MM.1S (cell line): Measurements from ENCODE around the gene MAP2K7.
A peak's percentile ranks its signal among the peaks of the same experiment; 100 is the strongest.

Experiments
- DNase-seq: peaks from one replicate; pipeline ENCODE4 v3.0.0-alpha.2; 2015
- H2AFZ ChIP-seq: fragments of 300-600 bp; sonication (generic); 2 replicates; pipeline ENCODE4 v1.6.0; 2016; ENCODE audit warnings: antibody characterized with exemption, low read length
- H3F3A ChIP-seq: fragments of 300-600 bp; sonication (generic); 2 replicates; pipeline ENCODE4 v1.6.1; 2016; ENCODE audit warnings: mild to moderate bottlenecking, antibody characterized with exemption, low read length, moderate library complexity, mixed read lengths; ENCODE audit not compliant: insufficient read depth
- H3K27ac ChIP-seq: fragments of 300-600 bp; sonication (generic); 2 replicates; pipeline ENCODE4 v1.5.1; 2016; ENCODE audit warnings: mild to moderate bottlenecking, low read length
- H3K27me3 ChIP-seq: fragments of 300-600 bp; sonication (generic); replicated peaks from 2 replicates; pipeline ENCODE4 v1.6.0; 2016; ENCODE audit warnings: low read length; ENCODE audit not compliant: insufficient read depth
- H3K36me3 ChIP-seq: fragments of 300-600 bp; sonication (generic); replicated peaks from 2 replicates; pipeline ENCODE4 v1.6.1; 2016; ENCODE audit warnings: mild to moderate bottlenecking, low read length, mixed read lengths; ENCODE audit not compliant: insufficient read depth
- H3K4me1 ChIP-seq: fragments of 300-600 bp; sonication (generic); 2 replicates; pipeline ENCODE4 v1.6.1; 2016; ENCODE audit warnings: low read length, mixed read lengths
- H3K4me2 ChIP-seq: fragments of 300-600 bp; sonication (generic); 2 replicates; pipeline ENCODE4 v1.6.0; 2016; ENCODE audit warnings: low read depth, low read length
- H3K4me3 ChIP-seq: fragments of 300-600 bp; sonication (generic); 2 replicates; pipeline ENCODE4 v1.5.1; 2016; ENCODE audit warnings: low read length, mixed read lengths
- H3K79me2 ChIP-seq: fragments of 300-600 bp; sonication (generic); 2 replicates; pipeline ENCODE4 v1.6.1; 2016; ENCODE audit warnings: mixed run types, low read length, mixed read lengths
- H3K9ac ChIP-seq: fragments of 300-600 bp; sonication (generic); 2 replicates; pipeline ENCODE4 v1.6.1; 2016; ENCODE audit warnings: low read length, mixed read lengths
- H3K9me2 ChIP-seq: fragments of 300-600 bp; sonication (generic); replicated peaks from 2 replicates; pipeline ENCODE4 v1.6.1; 2016; ENCODE audit warnings: mild to moderate bottlenecking, low read length, mixed read lengths; ENCODE audit not compliant: insufficient read depth
- H3K9me3 ChIP-seq: fragments of 300-600 bp; sonication (generic); replicated peaks from 2 replicates; pipeline ENCODE4 v1.6.1; 2016; ENCODE audit warnings: mild to moderate bottlenecking, low read length, mixed read lengths; ENCODE audit not compliant: insufficient read depth
- H4K20me1 ChIP-seq: fragments of 300-600 bp; sonication (generic); 2 replicates; pipeline ENCODE4 v1.6.1; 2016; ENCODE audit warnings: mild to moderate bottlenecking, low read length, moderate library complexity, mixed read lengths; ENCODE audit not compliant: insufficient read depth
- CTCF ChIP-seq: fragments of 300-600 bp; sonication (generic); IDR thresholded peaks from 2 replicates; pipeline ENCODE4 v1.5.1; 2016; ENCODE audit warnings: antibody characterized with exemption, low read length, mixed read lengths
- EZH2 ChIP-seq: fragments of 300-600 bp; sonication (generic); optimal IDR thresholded peaks from 2 replicates; pipeline ENCODE3; 2017; ENCODE audit warnings: low read depth, mild to moderate bottlenecking, antibody characterized with exemption, low read length, mixed read lengths
- EZH2phosphoT487 ChIP-seq: fragments of 300-600 bp; sonication (generic); IDR thresholded peaks from 2 replicates; pipeline ENCODE4 v1.6.1; 2018; ENCODE audit warnings: antibody characterized with exemption, low read length

MAP2K7 gene

GRCh38 chr19:7904074-7905020 lies 670 bp downstream of the MAP2K7 start:
- no peak for TF ChIP-seq EZH2
- TF ChIP-seq CTCF: no peak
- no peak for TF ChIP-seq EZH2phosphoT487
- peak; percentile 42 for DNase-seq
- H4K20me1 ChIP-seq: peaks cover 19% of the 10 kb centered on the region

GRCh38 chr19:7905268-7905667 lies 1.6 kb downstream of the MAP2K7 start:
- peaks cover 60% of the 10 kb centered on the region for H3K79me2 ChIP-seq
- no peak overlapping the region for H2AFZ ChIP-seq
- DNase-seq: no peak
- H3K9me3 ChIP-seq: no peaks in the 10 kb centered on the region
- no peaks in the 10 kb centered on the region for H3K36me3 ChIP-seq
- H3K27me3 ChIP-seq: peaks cover 7% of the 10 kb centered on the region; the same call in 1 of the 2 replicates
- peaks cover 14% of the 10 kb centered on the region; the same call in 1 of the 2 replicates for H3K4me1 ChIP-seq
- no peaks in the 10 kb centered on the region for H3K9me2 ChIP-seq
- TF ChIP-seq EZH2 (no peak), EZH2phosphoT487 (no peak), CTCF (no peak)
- peak overlapping the region; percentile 56; the same call in 1 of the 2 replicates for H3K9ac ChIP-seq
- H3K27ac ChIP-seq: no peak overlapping the region
- peak overlapping the region; percentile 94; the same call in 1 of the 2 replicates for H3K4me2 ChIP-seq
- H4K20me1 ChIP-seq: peaks cover 20% of the 10 kb centered on the region
- no peaks in the 10 kb centered on the region for H3F3A ChIP-seq
- peak overlapping the region; percentile 75; the same call in 1 of the 2 replicates for H3K4me3 ChIP-seq

More at GRCh38 chr19:7904074-7905020, 670 bp downstream of the MAP2K7 start:
- no peaks in the 10 kb centered on the region for H3F3A ChIP-seq
- H2AFZ ChIP-seq: no peak overlapping the region
- peaks cover 10% of the 10 kb centered on the region; the same call in 1 of the 2 replicates for H3K27me3 ChIP-seq
- H3K4me2 ChIP-seq: peak overlapping the region; percentile 94
- no peaks in the 10 kb centered on the region for H3K9me2 ChIP-seq
- H3K36me3 ChIP-seq: no peaks in the 10 kb centered on the region
- H3K9ac ChIP-seq: peak overlapping the region; percentile 56
- H3K4me1 ChIP-seq: peaks cover 14% of the 10 kb centered on the region; the same call in 1 of the 2 replicates
- no peak overlapping the region for H3K27ac ChIP-seq
- H3K9me3 ChIP-seq: no peaks in the 10 kb centered on the region
- peak overlapping the region; percentile 75 for H3K4me3 ChIP-seq
- peaks cover 59% of the 10 kb centered on the region for H3K79me2 ChIP-seq

- no peak overlapping the region for H3K4me2 ChIP-seq
- no peak overlapping the region for H2AFZ ChIP-seq
- H3K27ac ChIP-seq: no peak overlapping the region
- H4K20me1 ChIP-seq: peaks cover 25% of the 10 kb centered on the region
- H3K9me3 ChIP-seq: no peaks in the 10 kb centered on the region
- H3K4me1 ChIP-seq: peaks cover 14% of the 10 kb centered on the region; the same call in 1 of the 2 replicates
- no peaks in the 10 kb centered on the region for H3K9me2 ChIP-seq
- no peak for DNase-seq
- H3F3A ChIP-seq: no peaks in the 10 kb centered on the region
- peaks cover under 1% of the 10 kb centered on the region; the same call in 1 of the 2 replicates for H3K27me3 ChIP-seq
- H3K36me3 ChIP-seq: no peaks in the 10 kb centered on the region; the same call in 1 of the 2 replicates
- H3K9ac ChIP-seq: no peak overlapping the region
- TF ChIP-seq EZH2phosphoT487 (no peak), EZH2 (no peak), CTCF (no peak)
- peaks cover 60% of the 10 kb centered on the region for H3K79me2 ChIP-seq
- H3K4me3 ChIP-seq: no peak overlapping the region
Measured at GRCh38 chr19:7905859-7906258, 2.2 kb downstream of the MAP2K7 start.
